Esophagus squamous epithelium (tissue), 4 donors: ENCODE measurements around the gene EPAS1.

Experiments
- CTCF ChIP-seq, 6 experiments: fragments of 450-650 bp in 4 of 6; fragments of 200-600 bp in 2 of 6; sonication (generic) in 2 of 6; IDR thresholded peaks; one replicate each; pipeline ENCODE4 v1.5.1; 2016 to 2019; ENCODE audit warnings: antibody characterized with exemption in 6 of 6, mild to moderate bottlenecking in 4 of 6, moderate library complexity in 4 of 6
- POLR2A ChIP-seq, 4 donors: fragments of 450-650 bp; IDR thresholded peaks; one replicate each; pipeline ENCODE4 v1.6.1; 2017; ENCODE audit warnings: antibody characterized with exemption in 4 of 4, mild to moderate bottlenecking in 4 of 4, moderate library complexity in 3 of 4

GRCh38 chr2:46413631-46414030 lies 116.4 kb downstream of the EPAS1 start:
- no peak for TF ChIP-seq CTCF (IDR thresholded peaks at IDR 0.05)
- TF ChIP-seq POLR2A (IDR thresholded peaks at IDR 0.05) = no peak
